Activated T-helper 1 cell treated with anti-CD3 and anti-CD28 coated beads, Interleukin-12 subunit alpha, Interleukin-12 subunit beta, Interleukin-2, Interleukin-4 antibody, amounts not matched to agents 30 ng/mL and 10 ng/mL and 1 ng/mL, durations not matched to agents 14 hours and 24 hours and 36 hours (primary cell): Measurements from ENCODE around the gene ADGRA1. TPM values are rescaled to one million over a fixed set of nuclear protein-coding genes. Genes with fewer than 3 reads are reported as not detected.

Experiments
- DNase-seq: peaks from one replicate; pipeline ENCODE4 v3.0.0; 2021; ENCODE audit warnings: low spot score
- H3K27ac Mint-ChIP-seq: one replicate; pipeline ENCODE4 v1.8.0; 2021; ENCODE audit warnings: mild to moderate bottlenecking, mixed read lengths
- H3K27me3 Mint-ChIP-seq: one replicate; pipeline ENCODE4 v1.8.0; 2022; ENCODE audit warnings: mild to moderate bottlenecking, moderate library complexity, mixed read lengths; ENCODE audit not compliant: insufficient read depth
- H3K36me3 Mint-ChIP-seq: one replicate; pipeline ENCODE4 v1.8.0; 2021; ENCODE audit warnings: low read depth, mixed read lengths
- H3K4me1 Mint-ChIP-seq: one replicate; pipeline ENCODE4 v1.8.0; 2021; ENCODE audit warnings: low read depth, mixed read lengths
- H3K4me3 Mint-ChIP-seq: one replicate; pipeline ENCODE4 v1.8.0; 2021; ENCODE audit warnings: mild to moderate bottlenecking, moderate library complexity, mixed read lengths
- H3K9me3 Mint-ChIP-seq: one replicate; pipeline ENCODE4 v1.8.0; 2021; ENCODE audit warnings: mixed read lengths
- intact Hi-C: fragments of 100-400 bp; cut with micrococcal nuclease; formaldehyde crosslinking; loops from one replicate; pipeline ENCODE4 v1.15.1; 2024
- total RNA-seq: library from RNA; stranded (reverse); gene quantifications from 2 replicates; pipeline ENCODE4 v1.2.3, GENCODE V29; 2022

ADGRA1 gene
- total RNA-seq, 1 donor from 2014 or later, result not detected

DNA sequence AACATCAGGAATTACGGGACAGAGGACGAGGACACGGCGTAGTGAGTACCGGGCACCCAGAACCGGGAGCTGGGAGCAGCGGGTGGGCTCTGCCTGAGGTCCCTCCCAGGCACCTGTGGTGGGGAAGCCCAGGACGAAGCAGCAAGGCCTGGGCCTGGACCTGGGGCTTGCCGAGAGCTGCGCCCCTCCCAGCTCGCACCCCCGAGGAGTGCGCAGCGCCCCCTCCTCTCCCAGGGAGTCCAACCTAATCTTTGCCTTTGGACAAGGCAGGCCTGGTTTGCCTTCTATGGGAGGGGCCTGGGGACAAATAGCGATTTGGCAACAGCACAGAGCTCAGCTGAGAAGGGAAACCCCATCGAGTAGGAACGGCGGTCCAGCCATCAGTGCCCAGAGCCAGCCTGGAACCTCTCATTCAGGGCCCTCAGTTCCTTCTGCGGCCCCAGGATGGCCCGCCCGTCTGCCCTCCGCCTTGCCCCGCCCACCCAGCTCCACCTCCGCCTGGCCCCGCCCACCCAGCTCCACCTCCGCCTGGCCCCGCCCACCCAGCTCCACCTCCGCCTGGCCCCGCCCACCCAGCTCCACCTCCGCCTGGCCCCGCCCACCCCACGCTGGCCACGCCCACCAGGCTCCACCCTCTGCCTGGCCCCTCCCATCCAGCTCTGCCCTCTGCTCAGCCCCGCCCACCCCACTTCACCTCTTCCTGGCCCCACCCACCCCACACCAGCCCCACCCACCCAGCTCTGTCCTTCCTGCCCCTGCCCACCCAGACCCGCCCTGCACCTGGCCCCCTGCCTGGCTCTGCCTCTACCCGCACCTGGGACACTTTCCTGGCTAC lies 39.8 kb downstream of the ADGRA1 start:
- no peak for DNase-seq
- no peaks in the 10 kb centered on the region for H3K36me3 Mint-ChIP-seq
- H3K4me3 Mint-ChIP-seq, result no peak overlapping the region
- no peaks in the 10 kb centered on the region for H3K4me1 Mint-ChIP-seq
- no peak overlapping the region for H3K27ac Mint-ChIP-seq
- no peaks in the 10 kb centered on the region for H3K9me3 Mint-ChIP-seq
- intact Hi-C loops, result loop anchor here (10.0 kb wide), 1 partner anchor 293 kb away; no protein-coding TSS in a partner anchor
- H3K27me3 Mint-ChIP-seq, result peaks cover 6% of the 10 kb centered on the region

DNA sequence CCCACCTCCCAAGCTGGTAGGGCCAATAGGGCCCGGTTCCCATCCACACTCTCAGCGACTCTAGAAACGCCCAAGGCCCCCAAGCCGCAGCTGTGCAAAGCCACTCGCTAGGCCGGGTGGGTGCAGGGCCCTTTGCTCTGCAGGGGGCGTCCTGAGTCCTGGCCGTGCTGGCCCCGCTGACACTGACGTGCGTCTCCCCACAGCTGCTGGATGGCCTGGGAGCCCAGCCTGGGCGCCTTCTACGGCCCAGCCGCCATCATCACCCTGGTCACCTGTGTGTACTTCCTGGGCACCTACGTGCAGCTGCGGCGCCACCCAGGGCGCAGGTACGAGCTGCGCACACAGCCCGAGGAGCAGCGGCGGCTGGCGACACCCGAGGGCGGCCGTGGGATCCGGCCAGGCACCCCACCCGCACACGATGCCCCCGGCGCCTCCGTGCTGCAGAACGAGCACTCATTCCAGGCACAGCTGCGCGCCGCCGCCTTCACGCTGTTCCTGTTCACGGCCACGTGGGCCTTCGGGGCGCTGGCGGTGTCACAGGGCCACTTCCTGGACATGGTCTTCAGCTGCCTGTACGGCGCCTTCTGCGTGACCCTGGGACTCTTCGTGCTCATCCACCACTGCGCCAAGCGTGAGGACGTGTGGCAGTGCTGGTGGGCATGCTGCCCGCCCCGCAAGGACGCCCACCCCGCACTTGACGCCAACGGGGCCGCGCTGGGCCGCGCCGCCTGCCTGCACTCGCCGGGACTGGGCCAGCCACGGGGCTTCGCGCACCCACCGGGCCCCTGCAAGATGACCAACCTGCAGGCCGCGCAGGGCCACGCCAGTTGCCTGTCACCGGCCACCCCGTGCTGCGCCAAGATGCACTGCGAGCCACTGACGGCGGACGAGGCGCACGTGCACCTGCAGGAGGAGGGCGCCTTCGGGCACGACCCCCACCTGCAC lies 40.7 kb downstream of the ADGRA1 start:
- Mint-ChIP-seq H3K9me3 (no peaks in the 10 kb centered on the region), H3K27me3 (peaks cover 3% of the 10 kb centered on the region), H3K4me3 (no peak overlapping the region), H3K36me3 (no peaks in the 10 kb centered on the region), H3K4me1 (no peaks in the 10 kb centered on the region), H3K27ac (no peak overlapping the region)
- intact Hi-C loops, result loop anchor here (10.0 kb wide), 1 partner anchor 294 kb away; no protein-coding TSS in a partner anchor
- no peak for DNase-seq

DNA sequence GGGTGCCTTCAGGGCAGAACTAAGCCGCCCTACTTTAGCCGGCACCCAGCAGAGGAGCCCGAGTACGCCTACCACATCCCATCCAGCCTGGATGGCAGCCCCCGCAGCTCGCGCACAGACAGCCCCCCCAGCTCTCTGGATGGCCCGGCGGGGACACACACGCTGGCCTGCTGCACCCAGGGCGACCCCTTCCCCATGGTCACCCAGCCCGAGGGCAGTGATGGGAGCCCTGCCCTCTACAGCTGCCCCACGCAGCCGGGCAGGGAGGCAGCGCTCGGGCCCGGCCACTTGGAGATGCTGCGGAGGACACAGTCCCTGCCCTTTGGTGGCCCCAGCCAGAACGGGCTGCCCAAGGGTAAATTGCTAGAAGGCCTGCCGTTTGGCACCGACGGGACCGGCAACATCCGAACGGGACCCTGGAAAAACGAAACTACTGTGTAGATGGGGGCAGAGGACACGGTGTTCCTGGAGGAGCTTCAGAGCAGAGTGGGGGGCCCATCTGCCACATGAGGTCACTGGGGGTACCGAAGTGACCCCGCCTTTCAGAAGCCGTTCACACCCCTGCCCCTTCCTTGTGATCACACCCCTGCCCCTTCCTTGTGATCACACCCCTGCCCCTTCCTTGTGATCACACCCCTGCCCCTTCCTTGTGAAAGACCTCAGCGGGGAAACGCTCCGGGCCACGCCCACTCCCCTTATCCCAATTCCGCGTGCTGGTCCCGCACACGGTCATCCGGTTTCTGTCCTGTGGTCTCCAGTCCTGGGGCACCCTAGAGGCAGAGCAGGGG lies 41.5 kb downstream of the ADGRA1 start:
- no peaks in the 10 kb centered on the region for H3K9me3 Mint-ChIP-seq
- H3K27me3 Mint-ChIP-seq, result peaks cover 3% of the 10 kb centered on the region
- intact Hi-C loops, result loop anchor here (10.0 kb wide), 1 partner anchor 294 kb away; no protein-coding TSS in a partner anchor
- no peaks in the 10 kb centered on the region for H3K36me3 Mint-ChIP-seq
- no peaks in the 10 kb centered on the region for H3K4me1 Mint-ChIP-seq
- H3K4me3 Mint-ChIP-seq, result no peak overlapping the region
- H3K27ac Mint-ChIP-seq, result no peak overlapping the region
- no peak for DNase-seq

DNA sequence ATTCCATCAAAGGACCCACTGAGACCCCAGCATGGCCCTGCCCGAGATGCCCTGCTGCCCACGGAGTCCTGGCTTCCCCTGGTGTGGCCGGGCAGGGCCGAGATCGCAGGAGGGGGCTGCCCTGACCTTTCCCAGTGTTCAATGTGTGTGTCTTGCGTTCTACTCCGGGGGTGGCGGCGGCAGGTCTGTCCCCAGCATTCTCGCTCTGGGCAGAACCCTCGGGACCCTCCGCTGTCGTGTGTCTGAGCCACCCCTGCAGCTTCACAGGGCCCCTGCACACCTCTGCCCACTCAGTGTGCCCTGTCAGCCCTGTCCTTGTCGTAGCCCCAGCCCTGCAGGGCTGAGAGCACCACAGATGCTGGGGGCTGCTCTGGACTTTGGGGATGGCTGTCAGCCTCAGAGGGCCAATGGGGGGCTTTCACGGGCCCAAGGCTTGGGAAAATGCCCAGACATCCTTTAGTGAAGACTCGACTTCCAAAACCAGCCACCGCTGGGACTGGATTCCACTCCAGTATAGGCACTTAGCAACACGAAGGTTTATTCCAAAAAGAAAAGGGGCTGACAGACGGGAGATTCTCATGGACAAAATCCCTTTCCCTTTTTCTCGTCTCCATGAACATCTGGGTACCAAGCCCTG lies 42.3 kb downstream of the ADGRA1 start:
- intact Hi-C loops, result loop anchor here (10.0 kb wide), 1 partner anchor 295 kb away; no protein-coding TSS in a partner anchor

DNA sequence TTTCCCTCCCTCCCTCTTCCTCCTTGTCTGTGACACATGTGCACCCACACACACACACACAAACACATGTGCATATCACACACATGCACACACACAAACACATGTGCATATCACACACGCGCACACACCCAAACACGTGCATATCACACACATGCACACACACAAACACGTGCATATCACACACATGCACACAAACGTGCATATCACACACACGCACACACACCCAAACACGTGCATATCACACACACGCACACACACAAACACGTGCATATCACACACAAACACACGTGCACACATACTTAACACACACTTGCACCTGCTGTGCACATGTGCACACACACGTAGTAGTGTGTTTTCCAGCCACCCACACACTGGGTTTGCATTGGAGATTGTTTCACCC lies 42.9 kb downstream of the ADGRA1 start:
- H3K9me3 Mint-ChIP-seq, result no peaks in the 10 kb centered on the region
- H3K4me1 Mint-ChIP-seq, result no peaks in the 10 kb centered on the region
- no peak overlapping the region for H3K4me3 Mint-ChIP-seq
- DNase-seq, result no peak
- intact Hi-C loops, result no loop called here
- H3K27me3 Mint-ChIP-seq, result no peaks in the 10 kb centered on the region
- no peaks in the 10 kb centered on the region for H3K36me3 Mint-ChIP-seq
- no peak overlapping the region for H3K27ac Mint-ChIP-seq

More for the DNA sequence above, 42.3 kb downstream of the ADGRA1 start:
- no peak overlapping the region for H3K27ac Mint-ChIP-seq
- peaks cover 1% of the 10 kb centered on the region for H3K27me3 Mint-ChIP-seq
- no peaks in the 10 kb centered on the region for H3K4me1 Mint-ChIP-seq
- no peaks in the 10 kb centered on the region for H3K9me3 Mint-ChIP-seq
- H3K36me3 Mint-ChIP-seq, result no peaks in the 10 kb centered on the region
- DNase-seq, result no peak
- H3K4me3 Mint-ChIP-seq, result no peak overlapping the region

DNA sequence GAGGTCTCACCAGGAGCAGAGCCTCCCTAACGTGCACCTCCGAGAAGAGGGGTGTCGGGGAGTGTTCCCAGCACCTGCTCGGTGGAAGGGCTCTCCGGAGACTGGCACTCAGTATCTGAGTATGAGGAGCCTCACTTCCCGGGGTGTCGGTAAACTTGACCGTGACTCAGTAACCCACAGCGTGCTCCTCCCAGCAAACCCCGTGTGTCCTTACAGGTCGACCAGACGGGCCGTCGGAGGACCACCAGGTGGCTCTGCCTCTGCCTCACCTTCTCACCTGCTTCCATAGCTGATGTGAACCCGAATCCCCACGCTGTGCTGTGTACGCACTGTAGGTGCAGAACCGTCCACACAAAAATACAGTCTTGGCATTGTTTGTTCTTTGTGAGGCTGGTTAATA lies 43.3 kb downstream of the ADGRA1 start:
- no peaks in the 10 kb centered on the region for H3K4me1 Mint-ChIP-seq
- no peak for DNase-seq
- H3K4me3 Mint-ChIP-seq, result no peak overlapping the region
- H3K9me3 Mint-ChIP-seq, result no peaks in the 10 kb centered on the region
- no peak overlapping the region for H3K27ac Mint-ChIP-seq
- intact Hi-C loops, result no loop called here
- H3K36me3 Mint-ChIP-seq, result no peaks in the 10 kb centered on the region
- H3K27me3 Mint-ChIP-seq, result no peaks in the 10 kb centered on the region

DNA sequence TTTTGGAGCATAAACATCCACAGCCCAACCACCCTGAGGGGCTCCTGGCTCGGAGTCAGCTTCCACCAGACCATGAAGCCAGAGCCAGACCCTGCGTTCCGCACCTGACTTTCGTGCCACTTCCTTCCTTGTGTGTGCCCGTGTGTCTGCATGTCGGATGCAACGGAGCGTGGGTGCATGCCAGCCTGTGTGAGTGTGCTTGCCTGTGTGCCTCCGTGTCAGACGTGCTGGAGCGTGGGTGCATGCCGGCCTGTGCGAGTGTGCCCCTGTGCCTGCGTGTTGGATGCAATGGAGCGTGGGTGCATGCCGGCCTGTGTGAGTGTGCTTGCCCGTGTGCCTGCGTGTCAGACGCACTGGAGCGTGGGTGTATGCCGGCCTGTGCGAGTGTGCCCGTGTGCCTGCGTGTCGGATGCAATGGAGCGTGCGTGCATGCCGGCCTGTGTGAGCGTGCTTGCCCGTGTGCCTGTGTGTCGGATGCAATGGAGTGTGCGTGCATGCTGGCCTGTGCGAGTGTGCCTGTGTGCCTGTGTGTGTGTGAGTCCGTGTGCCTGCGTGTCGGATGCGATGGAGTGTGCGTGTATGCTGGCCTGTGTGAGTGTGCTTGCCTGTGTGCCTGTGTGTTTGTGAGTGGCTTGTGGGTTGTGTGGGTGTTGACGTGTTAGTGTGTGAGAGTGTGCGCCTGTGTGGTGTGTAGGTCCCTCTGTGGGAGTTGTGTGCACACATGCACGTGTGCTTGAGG lies 44.2 kb downstream of the ADGRA1 start:
- H3K27me3 Mint-ChIP-seq, result no peaks in the 10 kb centered on the region

DNA sequence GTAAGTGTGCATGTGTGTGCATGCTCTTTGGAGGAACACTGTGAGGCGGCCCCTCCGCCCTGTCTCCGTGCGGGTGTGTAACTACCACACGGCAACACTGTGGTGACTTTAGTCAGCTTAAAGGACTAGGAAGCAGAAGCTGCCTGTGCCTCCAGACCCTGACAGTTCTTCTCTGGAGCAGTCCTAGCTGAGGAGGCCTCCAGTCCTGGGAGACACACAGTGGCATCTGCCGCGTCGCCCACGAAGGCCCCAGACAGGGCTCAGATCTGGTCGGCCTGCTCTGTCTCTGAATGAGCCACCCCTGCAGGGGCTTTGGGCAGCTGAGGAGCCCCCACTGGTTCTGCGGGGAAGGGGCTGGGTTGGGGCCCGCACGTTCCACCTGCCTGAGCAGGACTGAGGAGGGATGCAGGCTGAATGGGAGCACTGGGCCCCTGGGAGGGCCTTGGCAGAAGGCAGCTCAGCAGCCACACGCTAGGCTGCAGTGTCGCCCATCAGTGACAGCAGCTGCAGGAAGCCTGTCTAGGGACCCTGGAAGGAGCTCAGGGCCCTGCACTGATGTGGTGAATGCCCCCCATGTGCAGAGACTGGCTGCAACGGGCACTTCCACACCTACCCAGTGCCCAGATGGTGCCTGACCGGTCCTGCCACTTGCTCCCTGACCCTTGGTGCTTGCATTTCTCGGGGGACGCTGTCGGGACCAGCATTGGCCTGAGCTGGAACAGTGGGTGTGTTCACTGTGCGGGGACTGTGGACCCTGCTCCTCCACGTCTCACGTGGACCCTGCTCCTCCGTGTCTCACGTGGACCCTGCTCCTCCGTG lies 45.0 kb downstream of the ADGRA1 start:
- H3K4me1 Mint-ChIP-seq, result no peaks in the 10 kb centered on the region
- no peak for DNase-seq
- H3K4me3 Mint-ChIP-seq, result no peak overlapping the region
- no peaks in the 10 kb centered on the region for H3K9me3 Mint-ChIP-seq
- H3K27me3 Mint-ChIP-seq, result no peaks in the 10 kb centered on the region
- intact Hi-C loops, result no loop called here
- no peak overlapping the region for H3K27ac Mint-ChIP-seq
- H3K36me3 Mint-ChIP-seq, result no peaks in the 10 kb centered on the region

More for the DNA sequence above, 44.2 kb downstream of the ADGRA1 start:
- DNase-seq, result no peak
- no peaks in the 10 kb centered on the region for H3K36me3 Mint-ChIP-seq
- H3K9me3 Mint-ChIP-seq, result no peaks in the 10 kb centered on the region
- H3K27ac Mint-ChIP-seq, result no peak overlapping the region
- H3K4me1 Mint-ChIP-seq, result no peaks in the 10 kb centered on the region
- intact Hi-C loops, result no loop called here
- no peak overlapping the region for H3K4me3 Mint-ChIP-seq

DNA sequence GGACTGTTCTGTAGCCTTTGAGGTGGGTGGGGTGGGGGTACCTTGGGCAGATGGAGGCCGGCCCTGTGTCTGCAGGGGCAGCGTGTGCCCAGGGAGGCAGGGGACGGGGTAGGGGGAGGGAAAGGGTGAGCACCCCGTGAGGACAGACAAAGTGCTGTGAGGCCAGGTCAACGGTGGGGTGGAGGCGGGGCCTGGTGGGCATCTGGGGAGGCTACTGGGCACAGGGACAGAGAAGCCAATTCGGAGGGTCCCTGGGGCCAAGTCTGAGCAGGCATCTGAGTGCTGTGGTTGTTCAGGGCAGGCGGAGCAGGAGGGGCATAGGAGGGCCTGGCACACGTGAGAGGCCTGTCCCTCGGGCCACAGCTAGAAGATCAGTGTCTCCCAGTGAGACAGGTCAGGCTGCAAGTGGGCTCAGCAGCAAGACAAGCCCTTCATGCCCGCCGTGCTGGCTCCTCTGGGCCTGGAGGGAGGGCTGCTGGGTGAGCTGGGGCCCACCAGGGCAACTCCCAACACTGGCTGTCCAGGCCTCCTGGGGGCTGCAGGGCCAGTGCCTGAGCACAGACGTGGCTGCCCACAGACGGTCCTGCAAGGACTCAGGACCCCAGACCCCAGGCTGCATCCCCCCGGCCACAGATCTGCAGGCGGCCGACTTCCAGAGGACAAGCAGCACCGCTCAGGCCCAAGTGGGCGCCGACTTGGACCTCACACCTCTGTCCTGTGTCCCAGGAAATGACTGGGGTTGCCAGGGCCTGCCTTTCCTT lies 45.9 kb downstream of the ADGRA1 start:
- H3K4me3 Mint-ChIP-seq, result no peak overlapping the region
- no peaks in the 10 kb centered on the region for H3K4me1 Mint-ChIP-seq
- H3K36me3 Mint-ChIP-seq, result no peaks in the 10 kb centered on the region
- DNase-seq, result no peak
- H3K27me3 Mint-ChIP-seq, result no peaks in the 10 kb centered on the region
- no peak overlapping the region for H3K27ac Mint-ChIP-seq
- intact Hi-C loops, result no loop called here
- no peaks in the 10 kb centered on the region for H3K9me3 Mint-ChIP-seq

DNA sequence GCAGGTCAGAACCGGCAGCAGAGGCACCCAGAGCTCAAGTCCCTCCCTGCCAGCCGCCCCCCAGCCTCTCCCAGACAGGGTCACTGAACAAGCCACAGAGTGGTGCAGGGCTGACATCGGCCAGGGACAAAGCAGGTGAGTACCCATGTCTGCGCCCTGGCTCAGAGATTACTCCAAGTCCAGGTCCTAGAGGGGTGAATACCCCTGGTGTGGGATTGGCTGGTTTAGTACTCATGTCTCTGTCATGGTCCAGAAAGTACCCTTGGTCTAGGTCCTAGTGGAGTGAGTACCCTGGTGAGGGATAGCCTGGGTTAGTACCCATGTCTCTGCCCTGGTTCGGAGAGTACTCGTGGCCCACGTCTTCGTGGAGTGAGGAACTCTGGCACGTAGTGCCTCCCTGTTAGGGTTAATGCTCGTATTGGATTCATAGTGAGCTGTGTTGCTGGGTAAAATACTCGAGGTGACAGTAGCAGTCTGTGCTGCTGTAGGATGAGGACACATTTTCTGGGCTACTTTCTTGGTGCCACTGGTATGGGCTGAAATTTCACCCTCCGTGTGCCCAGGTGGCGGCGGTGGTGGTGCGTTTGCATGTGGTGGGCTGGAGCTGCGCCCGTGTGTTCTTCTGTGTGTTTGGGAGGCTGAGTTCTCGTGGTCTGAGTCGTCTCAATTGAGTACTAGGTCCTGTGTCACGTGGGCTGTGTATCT lies 46.8 kb downstream of the ADGRA1 start:
- H3K4me3 Mint-ChIP-seq, result no peak overlapping the region
- peak overlapping the region; percentile 58 for H3K27ac Mint-ChIP-seq
- H3K9me3 Mint-ChIP-seq, result no peaks in the 10 kb centered on the region
- no peak for DNase-seq
- no peaks in the 10 kb centered on the region for H3K36me3 Mint-ChIP-seq
- H3K27me3 Mint-ChIP-seq, result no peaks in the 10 kb centered on the region
- intact Hi-C loops, result no loop called here
- H3K4me1 Mint-ChIP-seq, result no peaks in the 10 kb centered on the region
